Prostate gland (tissue), 2 donors: ENCODE results near the gene CST9L. TPM values are rescaled to one million over a fixed set of nuclear protein-coding genes. Genes with fewer than 3 reads are reported as not detected.

Source experiments
- DNase-seq: peaks from one replicate; pipeline ENCODE4 v3.0.0-alpha.2; 2019; ENCODE audit warnings: low spot score
- H3K27ac ChIP-seq, 2 donors: fragments of 200-600 bp; sonication (generic); 2 replicates each; pipeline ENCODE4 v1.5.1; 2017 to 2019
- H3K27me3 ChIP-seq: fragments of 200-600 bp; sonication (generic); replicated peaks from 2 replicates; pipeline ENCODE4 v1.5.1; 2019; ENCODE audit not compliant: insufficient read depth
- H3K36me3 ChIP-seq, 2 donors: fragments of 200-600 bp; sonication (generic); 1 replicate in 1 of 2; 2 replicates in 1 of 2; pipeline versions ENCODE4 v1.5.1 to v1.8.1; 2017 to 2019
- H3K4me1 ChIP-seq: fragments of 200-600 bp; sonication (generic); replicated peaks from 2 replicates; pipeline ENCODE4 v1.5.1; 2019
- H3K4me3 ChIP-seq, 2 donors: fragments of 200-600 bp; sonication (generic); 2 replicates each; pipeline ENCODE4 v1.5.1; 2017 to 2019
- H3K9me3 ChIP-seq: fragments of 200-600 bp; sonication (generic); 2 replicates; pipeline ENCODE4 v1.5.1; 2017
- POLR2A ChIP-seq: fragments of 450-650 bp; IDR thresholded peaks from one replicate; pipeline ENCODE4 v1.6.1; 2016; ENCODE audit warnings: antibody characterized with exemption, mild to moderate bottlenecking
- POLR2AphosphoS5 ChIP-seq: sonication (generic); formaldehyde crosslinking; IDR thresholded peaks from one replicate; pipeline ENCODE4 v1.6.1; 2017; ENCODE audit warnings: antibody characterized with exemption
- WGBS: methylation state at CpG from one replicate; pipeline ENCODE4 v1.1.5; 2018; 5-methylcytosine and 5-hydroxymethylcytosine counted together
- intact Hi-C: fragments of 100-400 bp; cut with DNase I; formaldehyde crosslinking; loops from one replicate; pipeline ENCODE4 v1.14.2; 2022
- total RNA-seq, 2 donors: library from RNA; depleted of rRNA; stranded (reverse); fragments of >200 nt; gene quantifications; one replicate each; pipeline ENCODE4 v1.1.0, GENCODE V29; 2016
- TF ChIP-seq, protein P1 (sequence below), 4 experiments: fragments of 200-600 bp in 2 of 4; fragments of 450-650 bp in 2 of 4; sonication (generic) in 2 of 4; IDR thresholded peaks; 1 replicate in 3 of 4; 2 replicates in 1 of 4; pipeline ENCODE4 v1.5.1; 2016 to 2019; ENCODE audit warnings: antibody characterized with exemption in 4 of 4, mild to moderate bottlenecking in 2 of 4, moderate library complexity in 2 of 4

The CST9L gene
- total RNA-seq, 2 donors from 2014 or later = 44.0 TPM; not detected in 1

DNA sequence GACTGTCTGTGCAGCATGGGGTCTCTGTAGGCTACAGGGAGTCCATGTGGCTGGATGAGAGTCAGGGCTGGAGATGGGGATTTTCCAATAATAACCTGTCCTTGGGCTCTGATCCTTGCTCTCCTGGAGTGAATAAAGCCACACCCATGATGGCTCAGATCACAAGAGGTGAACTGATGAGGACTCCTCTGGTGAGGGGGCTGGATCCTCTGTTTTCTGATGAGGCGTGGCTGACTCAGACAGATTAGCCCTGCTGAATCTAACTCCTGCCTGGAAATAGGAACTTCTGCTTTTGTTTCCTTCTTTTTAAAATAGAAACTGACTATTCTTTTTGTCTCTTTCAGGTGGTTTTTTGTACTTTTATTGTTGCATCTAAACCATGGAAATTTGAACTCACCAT is 27.0 kb downstream of the CST9L start:
- TF ChIP-seq, protein P1, sequence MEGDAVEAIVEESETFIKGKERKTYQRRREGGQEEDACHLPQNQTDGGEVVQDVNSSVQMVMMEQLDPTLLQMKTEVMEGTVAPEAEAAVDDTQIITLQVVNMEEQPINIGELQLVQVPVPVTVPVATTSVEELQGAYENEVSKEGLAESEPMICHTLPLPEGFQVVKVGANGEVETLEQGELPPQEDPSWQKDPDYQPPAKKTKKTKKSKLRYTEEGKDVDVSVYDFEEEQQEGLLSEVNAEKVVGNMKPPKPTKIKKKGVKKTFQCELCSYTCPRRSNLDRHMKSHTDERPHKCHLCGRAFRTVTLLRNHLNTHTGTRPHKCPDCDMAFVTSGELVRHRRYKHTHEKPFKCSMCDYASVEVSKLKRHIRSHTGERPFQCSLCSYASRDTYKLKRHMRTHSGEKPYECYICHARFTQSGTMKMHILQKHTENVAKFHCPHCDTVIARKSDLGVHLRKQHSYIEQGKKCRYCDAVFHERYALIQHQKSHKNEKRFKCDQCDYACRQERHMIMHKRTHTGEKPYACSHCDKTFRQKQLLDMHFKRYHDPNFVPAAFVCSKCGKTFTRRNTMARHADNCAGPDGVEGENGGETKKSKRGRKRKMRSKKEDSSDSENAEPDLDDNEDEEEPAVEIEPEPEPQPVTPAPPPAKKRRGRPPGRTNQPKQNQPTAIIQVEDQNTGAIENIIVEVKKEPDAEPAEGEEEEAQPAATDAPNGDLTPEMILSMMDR (IDR thresholded peaks at IDR 0.05) = no peak
- no peak for TF ChIP-seq POLR2A
- no peak for TF ChIP-seq POLR2AphosphoS5
- no peak for DNase-seq
- H3K9me3 ChIP-seq = no peaks in the 10 kb centered on the region

DNA sequence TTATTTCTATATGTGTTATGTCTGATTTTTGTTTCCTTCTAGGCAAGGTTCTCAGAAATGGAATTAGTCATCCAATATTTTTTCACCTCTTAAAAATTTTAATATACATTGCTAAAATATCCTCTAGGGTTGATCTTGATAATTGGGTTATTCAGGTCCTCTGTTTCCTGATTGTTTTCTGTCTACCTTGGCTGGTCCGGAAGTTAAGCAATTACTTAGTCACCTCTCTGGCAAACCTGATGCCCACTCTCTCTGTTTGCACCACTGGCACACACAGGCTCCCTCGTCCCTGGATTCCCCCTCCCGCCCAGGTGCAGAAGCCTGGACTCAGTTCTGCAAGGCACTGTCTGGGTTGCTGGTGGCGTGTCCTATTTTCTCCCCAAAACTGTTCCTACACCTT is 27.7 kb downstream of the CST9L start:
- H3K4me3 ChIP-seq = no peak overlapping the region
- 77% methylated on average over 4 of the region's 4 CpGs for WGBS
- no peaks in the 10 kb centered on the region for H3K27me3 ChIP-seq
- H3K9me3 ChIP-seq = no peaks in the 10 kb centered on the region
- TF ChIP-seq POLR2A (no peak), POLR2AphosphoS5 (no peak)
- TF ChIP-seq, protein P1 (IDR thresholded peaks at IDR 0.05) = no peak
- intact Hi-C loops = no loop called here
- no peak for DNase-seq
- H3K27ac ChIP-seq = no peak overlapping the region
- H3K4me1 ChIP-seq = no peaks in the 10 kb centered on the region
- no peaks in the 10 kb centered on the region for H3K36me3 ChIP-seq

More for the DNA sequence above, 27.0 kb downstream of the CST9L start:
- H3K27ac ChIP-seq = no peak overlapping the region
- no peaks in the 10 kb centered on the region for H3K27me3 ChIP-seq
- no peak overlapping the region for H3K4me3 ChIP-seq
- WGBS = 70% methylated on average over 1 of the region's 1 CpG
- intact Hi-C loops = no loop called here
- H3K36me3 ChIP-seq = no peaks in the 10 kb centered on the region
- no peaks in the 10 kb centered on the region for H3K4me1 ChIP-seq

DNA sequence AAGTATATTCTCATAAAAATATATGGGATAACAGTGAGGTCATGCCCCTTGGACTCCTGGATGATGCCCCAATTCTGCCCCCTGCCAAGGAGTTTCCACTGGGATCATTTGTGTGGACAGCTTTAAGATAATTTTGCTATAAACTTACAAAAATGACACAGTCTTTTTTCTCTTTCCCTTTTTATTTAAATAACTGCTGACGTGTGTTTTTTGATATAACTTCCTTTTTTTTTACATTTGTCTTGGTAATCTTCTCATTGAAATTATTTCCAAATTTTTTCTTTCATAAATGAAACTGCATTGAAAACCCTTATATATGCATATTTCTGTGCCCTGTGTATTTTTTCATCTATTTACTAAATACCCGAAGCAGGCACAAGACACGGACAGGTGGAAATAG is 31.3 kb downstream of the CST9L start:
- Histone ChIP-seq H3K4me3 (no peak overlapping the region), H3K36me3 (no peaks in the 10 kb centered on the region), H3K27me3 (no peaks in the 10 kb centered on the region), H3K4me1 (no peaks in the 10 kb centered on the region), H3K9me3 (no peaks in the 10 kb centered on the region), H3K27ac (no peak overlapping the region)
- TF ChIP-seq POLR2A = no peak
- TF ChIP-seq POLR2AphosphoS5 = no peak
- TF ChIP-seq, protein P1 (IDR thresholded peaks at IDR 0.05) = no peak
- intact Hi-C loops = no loop called here
- 69% methylated on average over 3 of the region's 3 CpGs for WGBS
- DNase-seq = no peak

DNA sequence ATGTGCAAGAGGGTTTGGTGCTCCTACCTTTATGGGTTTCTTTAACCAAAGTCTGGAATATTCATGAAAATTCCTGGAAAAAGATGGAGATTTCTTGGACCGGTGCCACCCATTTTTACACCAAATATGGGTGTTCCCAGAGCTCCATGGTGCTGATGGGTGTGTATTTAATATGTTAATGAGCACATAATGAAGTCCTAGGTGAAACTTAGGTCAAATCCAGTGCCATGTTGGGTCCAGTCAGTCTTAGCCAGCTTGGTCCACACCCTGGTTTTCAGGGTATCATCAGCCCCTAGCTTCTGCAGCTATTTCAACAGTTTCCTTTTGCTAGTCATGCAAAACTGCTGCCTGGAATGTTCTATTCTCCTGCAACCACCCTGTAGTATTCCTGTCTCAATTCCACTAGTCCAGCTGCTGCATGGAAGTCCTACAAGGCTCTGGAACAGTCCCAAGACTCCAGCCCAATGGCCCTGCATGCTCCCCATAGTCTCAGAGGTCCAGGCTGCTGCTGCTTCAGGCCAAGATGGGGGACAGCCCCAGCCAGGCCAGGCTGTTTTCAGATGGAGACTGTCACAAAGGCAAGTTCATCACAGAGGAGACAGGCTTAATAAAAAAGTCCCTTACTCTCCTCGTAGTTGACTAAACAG is 31.8 kb downstream of the CST9L start:
- intact Hi-C loops = no loop called here
- Histone ChIP-seq H3K27ac (no peak overlapping the region), H3K27me3 (no peaks in the 10 kb centered on the region), H3K9me3 (no peaks in the 10 kb centered on the region), H3K4me1 (no peaks in the 10 kb centered on the region), H3K4me3 (no peak overlapping the region), H3K36me3 (no peaks in the 10 kb centered on the region)
- 68% methylated on average over 2 of the region's 2 CpGs for WGBS
- DNase-seq = no peak
- TF ChIP-seq POLR2A (no peak), POLR2AphosphoS5 (no peak)
- TF ChIP-seq, protein P1 (IDR thresholded peaks at IDR 0.05) = no peak

DNA sequence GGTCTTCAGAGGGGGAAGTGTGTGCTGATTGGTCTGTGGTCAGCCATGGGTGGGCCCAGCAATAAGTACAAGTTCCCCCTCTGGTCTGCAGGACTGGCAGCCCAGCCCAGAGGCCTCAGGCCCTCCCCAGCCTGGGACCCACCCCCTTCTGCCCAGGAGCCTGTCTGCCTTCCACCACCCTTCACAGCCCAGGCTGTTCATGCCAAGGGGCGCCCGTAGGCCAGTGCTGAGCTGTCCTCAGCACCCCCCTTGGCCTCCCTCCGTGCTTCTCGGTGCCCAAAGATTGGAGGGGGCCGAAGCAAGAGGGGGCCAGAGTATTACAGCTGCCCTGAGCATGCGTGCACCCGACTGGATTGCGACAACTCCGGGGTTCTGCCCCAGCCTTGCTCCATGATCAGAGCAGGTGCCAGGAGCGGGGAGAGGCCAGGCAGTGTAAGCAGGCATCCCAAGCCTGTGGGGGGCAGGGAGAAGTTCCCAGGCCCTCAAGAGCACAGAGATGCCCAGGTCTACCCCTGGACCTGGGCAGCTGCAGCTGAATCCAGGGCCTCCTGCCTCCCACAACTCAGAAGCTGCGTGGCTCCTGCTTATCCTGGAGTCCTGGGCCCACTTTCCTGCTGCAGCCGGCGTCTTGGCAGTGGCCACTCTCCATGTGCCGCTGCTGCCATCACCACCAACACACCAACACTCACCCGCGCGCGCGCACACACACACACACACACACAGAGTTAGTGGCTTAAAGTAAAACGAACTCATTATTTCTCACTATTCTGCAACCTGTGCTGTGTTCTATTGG is 33.3 kb downstream of the CST9L start:
- Histone ChIP-seq H3K4me3 (no peak overlapping the region), H3K27ac (no peak overlapping the region), H3K4me1 (no peaks in the 10 kb centered on the region), H3K27me3 (no peaks in the 10 kb centered on the region), H3K36me3 (no peaks in the 10 kb centered on the region), H3K9me3 (no peaks in the 10 kb centered on the region)
- TF ChIP-seq, protein P1 (IDR thresholded peaks at IDR 0.05) = no peak
- TF ChIP-seq POLR2AphosphoS5 (no peak), POLR2A (no peak)
- DNase-seq = no peak
- 84% methylated on average over 18 of the region's 20 CpGs for WGBS
- intact Hi-C loops = no loop called here
